Neural progenitor cell (in vitro differentiated cells): ENCODE data around the gene SPACA6. TPM values are rescaled to one million over a fixed set of nuclear protein-coding genes. Genes with fewer than 3 reads are reported as not detected.

Source experiments
- DNase-seq: peaks from one replicate; pipeline ENCODE4 v3.0.0-alpha.2; 2016; ENCODE audit warnings: low spot score
- H2AFZ ChIP-seq: fragments of 200-600 bp; sonication (generic); replicated peaks from 2 replicates; pipeline ENCODE4 v1.6.1; 2016; ENCODE audit warnings: antibody characterized with exemption
- H3F3A ChIP-seq: fragments of 200-600 bp; sonication (generic); 2 replicates; pipeline ENCODE4 v1.6.1; 2016; ENCODE audit warnings: antibody characterized with exemption, low read depth
- H3K27ac ChIP-seq: fragments of 200-600 bp; sonication (generic); 2 replicates; pipeline ENCODE4 v1.5.1; 2016; ENCODE audit warnings: mild to moderate bottlenecking
- H3K27me3 ChIP-seq: fragments of 200-600 bp; sonication (generic); 2 replicates; pipeline ENCODE4 v1.6.1; 2016; ENCODE audit warnings: mild to moderate bottlenecking, moderate library complexity
- H3K36me3 ChIP-seq: fragments of 200-600 bp; sonication (generic); 2 replicates; pipeline ENCODE4 v1.5.1; 2016
- H3K4me1 ChIP-seq: fragments of 200-600 bp; sonication (generic); 2 replicates; pipeline ENCODE4 v1.6.1; 2016; ENCODE audit warnings: mixed run types
- H3K4me2 ChIP-seq: fragments of 200-600 bp; sonication (generic); 2 replicates; pipeline ENCODE4 v1.6.1; 2016
- H3K4me3 ChIP-seq: fragments of 200-600 bp; sonication (generic); 2 replicates; pipeline ENCODE4 v1.5.1; 2016
- H3K79me2 ChIP-seq: fragments of 200-600 bp; sonication (generic); 2 replicates; pipeline ENCODE4 v1.6.1; 2016; ENCODE audit warnings: low read depth
- H3K9ac ChIP-seq: fragments of 200-600 bp; sonication (generic); 2 replicates; pipeline ENCODE4 v1.6.1; 2016
- H3K9me3 ChIP-seq: fragments of 200-600 bp; sonication (generic); 2 replicates; pipeline ENCODE4 v1.5.1; 2016; ENCODE audit warnings: low read depth
- H4K20me1 ChIP-seq: fragments of 200-600 bp; sonication (generic); 2 replicates; pipeline ENCODE4 v1.6.1; 2016; ENCODE audit warnings: low read depth
- H3K27ac Mint-ChIP-seq: 3 replicates; pipeline ENCODE4 v1.8.0; 2021; ENCODE audit warnings: mixed read lengths
- H3K27me3 Mint-ChIP-seq: 2 replicates; pipeline ENCODE4 v1.8.0; 2022; ENCODE audit warnings: low read depth, mild to moderate bottlenecking, inconsistent platforms, moderate library complexity, mixed read lengths; ENCODE audit not compliant: insufficient read depth
- H3K36me3 Mint-ChIP-seq: 3 replicates; pipeline ENCODE4 v1.8.0; 2021; ENCODE audit warnings: mixed read lengths
- H3K4me1 Mint-ChIP-seq: 3 replicates; pipeline ENCODE4 v1.8.0; 2021; ENCODE audit warnings: mixed read lengths
- H3K4me3 Mint-ChIP-seq: 3 replicates; pipeline ENCODE4 v1.8.0; 2021; ENCODE audit warnings: mild to moderate bottlenecking, moderate library complexity, mixed read lengths
- H3K9me3 Mint-ChIP-seq: 3 replicates; pipeline ENCODE4 v1.8.0; 2020; ENCODE audit warnings: mixed read lengths
- EZH2 ChIP-seq: fragments of 200-600 bp; sonication (generic); IDR thresholded peaks from 2 replicates; pipeline ENCODE4 v1.6.1; 2017; ENCODE audit warnings: antibody characterized with exemption, mild to moderate bottlenecking, moderate library complexity
- EZH2phosphoT487 ChIP-seq: fragments of 200-600 bp; sonication (generic); IDR thresholded peaks from 2 replicates; pipeline ENCODE4 v1.6.1; 2017; ENCODE audit warnings: antibody characterized with exemption
- microRNA counts: library from miRNA; unstranded; fragments of <30 nt; microRNA quantifications from one replicate; lab custom pipeline; 2016
- microRNA-seq: library from miRNA; unstranded; fragments of <30 nt; microRNA quantifications from one replicate; pipeline ENCODE4, GENCODE V29; 2016
- small RNA-seq: library from RNA; depleted of rRNA; stranded (forward); fragments of <200 nt; gene quantifications from one replicate; pipeline ENCODE3, GENCODE V24; 2015
- total RNA-seq: library from RNA; depleted of rRNA; stranded (reverse); fragments of >200 nt; gene quantifications from 2 replicates; pipeline ENCODE4 v1.2.3, GENCODE V29; 2015; ENCODE audit warnings: low replicate concordance
- TF ChIP-seq, protein P1 (sequence below): fragments of 200-600 bp; sonication (generic); IDR thresholded peaks from 2 replicates; pipeline ENCODE4 v1.5.1; 2017; ENCODE audit warnings: antibody characterized with exemption, mild to moderate bottlenecking

Gene SPACA6
- total RNA-seq, 1 donor from 2014 or later, result 6.9 TPM

DNA sequence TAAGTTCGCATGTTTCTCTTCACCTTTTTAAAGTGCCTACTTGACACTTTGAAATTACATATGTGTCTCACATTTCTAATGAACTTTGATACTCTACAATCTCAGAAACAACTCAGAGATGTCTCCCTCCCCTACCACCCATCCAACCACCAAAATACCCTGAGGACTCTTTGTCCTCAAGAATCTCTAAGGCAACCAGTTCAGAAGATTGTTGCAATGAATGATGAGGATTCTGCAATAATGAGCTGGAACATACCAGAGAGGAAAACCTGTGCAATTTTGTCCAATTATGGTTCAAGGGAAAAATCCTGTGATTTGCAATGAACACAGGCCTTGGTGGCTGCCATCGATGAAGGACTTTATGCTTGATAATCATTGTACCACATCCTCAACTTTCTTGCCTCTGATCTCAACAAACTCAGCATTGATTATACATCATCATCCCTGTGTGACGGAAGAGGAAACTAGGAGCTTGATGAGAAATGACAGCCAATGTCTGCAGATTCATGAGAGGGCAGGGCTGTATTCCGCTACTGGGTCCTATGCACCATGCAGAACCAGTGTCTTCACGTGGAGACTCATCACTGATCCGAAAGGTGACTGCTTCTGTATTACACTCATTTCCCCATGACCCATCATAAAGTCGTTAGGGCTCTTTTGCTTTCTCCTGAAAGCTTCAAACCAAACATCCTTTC is 57.4 kb downstream of the SPACA6 start:
- H3K36me3 ChIP-seq, result no peaks in the 10 kb centered on the region
- Mint-ChIP-seq H3K36me3 (no peaks in the 10 kb centered on the region), H3K9me3 (peaks cover 21% of the 10 kb centered on the region), H3K4me1 (no peaks in the 10 kb centered on the region), H3K27me3 (peaks cover 2% of the 10 kb centered on the region), H3K4me3 (no peak overlapping the region), H3K27ac (no peak overlapping the region)
- H3K9ac ChIP-seq, result no peak overlapping the region
- no peaks in the 10 kb centered on the region for H4K20me1 ChIP-seq
- TF ChIP-seq EZH2phosphoT487 (no peak), EZH2 (no peak)
- H3F3A ChIP-seq, result no peaks in the 10 kb centered on the region
- H3K79me2 ChIP-seq, result no peaks in the 10 kb centered on the region
- H3K4me3 ChIP-seq, result no peak overlapping the region
- H3K27me3 ChIP-seq, result no peaks in the 10 kb centered on the region
- DNase-seq, result no peak
- H3K9me3 ChIP-seq, result no peaks in the 10 kb centered on the region
- no peak overlapping the region for H3K4me2 ChIP-seq
- H3K4me1 ChIP-seq, result no peaks in the 10 kb centered on the region
- no peak overlapping the region for H3K27ac ChIP-seq
- no peak overlapping the region for H2AFZ ChIP-seq

DNA sequence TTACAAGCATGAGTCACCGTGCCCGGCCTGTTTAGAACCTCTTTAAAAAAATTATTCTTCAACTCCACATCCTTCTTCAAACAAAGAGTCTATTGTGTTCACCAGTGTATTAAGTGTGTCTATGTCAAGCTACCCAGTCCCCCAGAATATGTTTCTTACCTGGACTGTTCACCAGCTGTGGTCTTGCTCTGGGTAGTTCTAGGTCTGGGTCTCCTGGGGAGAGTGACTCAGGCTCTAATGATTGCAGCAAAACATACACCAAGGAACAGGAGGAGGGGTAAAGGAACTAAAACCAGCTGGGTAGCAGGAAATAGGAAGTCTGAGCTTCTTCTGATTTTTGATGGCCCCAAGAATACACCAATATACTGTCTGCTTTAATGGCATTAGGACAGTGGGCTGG is 58.5 kb downstream of the SPACA6 start, which contains the start of gene FPR1:
TSS of gene FPR1 (minus strand) at position 224 of the 400 bp plus-strand sequence. CDS start 4,884 bp downstream, outside the sequence.
- no peaks in the 10 kb centered on the region for H3K4me1 ChIP-seq
- H3K36me3 ChIP-seq, result no peaks in the 10 kb centered on the region
- H3K4me3 ChIP-seq, result no peak within 1 kb of the TSS
- Mint-ChIP-seq H3K4me1 (no peaks in the 10 kb centered on the region), H3K27me3 (peaks cover 2% of the 10 kb centered on the region), H3K9me3 (peaks cover 21% of the 10 kb centered on the region), H3K27ac (no peak within 1 kb of the TSS), H3K4me3 (no peak within 1 kb of the TSS), H3K36me3 (no peaks in the 10 kb centered on the region)
- H3K9ac ChIP-seq, result no peak within 1 kb of the TSS
- TF ChIP-seq EZH2, result no peak
- no peak within 1 kb of the TSS for H3K4me2 ChIP-seq
- H2AFZ ChIP-seq, result no peak within 1 kb of the TSS
- H3K9me3 ChIP-seq, result no peaks in the 10 kb centered on the region
- H3F3A ChIP-seq, result no peaks in the 10 kb centered on the region
- H3K27me3 ChIP-seq, result no peaks in the 10 kb centered on the region
- H4K20me1 ChIP-seq, result no peaks in the 10 kb centered on the region
- H3K27ac ChIP-seq, result no peak within 1 kb of the TSS
- no peak for DNase-seq
- no peaks in the 10 kb centered on the region for H3K79me2 ChIP-seq

DNA sequence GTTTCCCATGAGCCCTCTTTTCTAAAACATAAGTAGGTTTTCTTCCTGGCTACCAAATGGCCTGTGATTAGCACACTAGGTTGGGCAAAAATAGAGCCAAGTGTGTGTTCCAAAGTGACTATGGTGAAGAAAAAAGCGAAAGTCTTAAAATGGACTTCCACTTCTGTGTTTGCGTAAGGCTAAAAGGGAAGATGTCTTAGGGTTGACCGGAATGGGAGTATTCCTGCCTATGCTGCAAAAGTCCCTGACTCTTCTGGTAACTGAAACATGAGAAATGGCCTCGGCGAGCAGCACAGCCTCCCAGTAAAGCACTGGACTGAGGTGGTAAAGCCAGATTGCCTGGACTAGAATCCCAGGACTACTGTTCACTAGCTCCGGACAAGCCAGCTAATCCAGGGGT is 61.0 kb downstream of the SPACA6 start:
- H3K27me3 Mint-ChIP-seq, result peaks cover 2% of the 10 kb centered on the region
- H3K27ac ChIP-seq, result no peak overlapping the region
- no peak overlapping the region for H3K4me3 ChIP-seq
- no peaks in the 10 kb centered on the region for H3K4me1 Mint-ChIP-seq
- no peaks in the 10 kb centered on the region for H3K27me3 ChIP-seq
- no peaks in the 10 kb centered on the region for H3K79me2 ChIP-seq
- no peak overlapping the region for H3K9ac ChIP-seq
- peaks cover 11% of the 10 kb centered on the region for H3K9me3 Mint-ChIP-seq
- H3K9me3 ChIP-seq, result no peaks in the 10 kb centered on the region
- no peaks in the 10 kb centered on the region for H3K36me3 Mint-ChIP-seq
- no peak overlapping the region for H3K4me3 Mint-ChIP-seq
- no peak for TF ChIP-seq EZH2phosphoT487
- no peak for DNase-seq
- no peaks in the 10 kb centered on the region for H3F3A ChIP-seq
- no peak overlapping the region for H2AFZ ChIP-seq
- H3K27ac Mint-ChIP-seq, result no peak overlapping the region
- no peaks in the 10 kb centered on the region for H3K36me3 ChIP-seq
- no peak overlapping the region for H3K4me2 ChIP-seq
- H3K4me1 ChIP-seq, result no peaks in the 10 kb centered on the region
- no peaks in the 10 kb centered on the region for H4K20me1 ChIP-seq

DNA sequence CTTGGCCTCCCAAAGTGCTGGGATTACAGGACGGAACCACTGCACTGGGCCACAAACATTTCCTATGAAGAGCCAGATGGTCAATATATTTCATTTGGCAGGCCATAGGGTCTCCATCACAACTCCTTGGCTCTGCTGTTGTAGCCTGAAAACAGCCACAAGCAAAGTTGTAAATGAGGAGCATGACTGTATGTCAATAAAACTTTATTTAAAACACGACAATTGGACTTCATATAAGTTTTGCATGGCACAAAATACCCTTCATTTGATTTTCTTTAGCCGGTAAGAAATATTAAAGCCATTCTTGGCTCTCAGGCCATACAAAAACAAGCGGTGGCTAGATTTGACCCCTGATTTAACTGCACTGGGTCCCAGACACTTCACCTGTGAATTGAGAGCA is 61.6 kb downstream of the SPACA6 start:
- no peaks in the 10 kb centered on the region for H3K4me1 ChIP-seq
- no peaks in the 10 kb centered on the region for H3K27me3 ChIP-seq
- no peak overlapping the region for H3K27ac ChIP-seq
- Mint-ChIP-seq H3K9me3 (peaks cover 8% of the 10 kb centered on the region), H3K27ac (no peak overlapping the region), H3K27me3 (peaks cover 2% of the 10 kb centered on the region), H3K36me3 (no peaks in the 10 kb centered on the region), H3K4me1 (no peaks in the 10 kb centered on the region), H3K4me3 (no peak overlapping the region)
- H3K9ac ChIP-seq, result no peak overlapping the region
- H3K9me3 ChIP-seq, result no peaks in the 10 kb centered on the region
- no peaks in the 10 kb centered on the region for H3F3A ChIP-seq
- H3K4me3 ChIP-seq, result no peak overlapping the region
- no peak overlapping the region for H3K4me2 ChIP-seq
- H2AFZ ChIP-seq, result no peak overlapping the region
- DNase-seq, result no peak
- H3K36me3 ChIP-seq, result no peaks in the 10 kb centered on the region
- TF ChIP-seq, protein P1, sequence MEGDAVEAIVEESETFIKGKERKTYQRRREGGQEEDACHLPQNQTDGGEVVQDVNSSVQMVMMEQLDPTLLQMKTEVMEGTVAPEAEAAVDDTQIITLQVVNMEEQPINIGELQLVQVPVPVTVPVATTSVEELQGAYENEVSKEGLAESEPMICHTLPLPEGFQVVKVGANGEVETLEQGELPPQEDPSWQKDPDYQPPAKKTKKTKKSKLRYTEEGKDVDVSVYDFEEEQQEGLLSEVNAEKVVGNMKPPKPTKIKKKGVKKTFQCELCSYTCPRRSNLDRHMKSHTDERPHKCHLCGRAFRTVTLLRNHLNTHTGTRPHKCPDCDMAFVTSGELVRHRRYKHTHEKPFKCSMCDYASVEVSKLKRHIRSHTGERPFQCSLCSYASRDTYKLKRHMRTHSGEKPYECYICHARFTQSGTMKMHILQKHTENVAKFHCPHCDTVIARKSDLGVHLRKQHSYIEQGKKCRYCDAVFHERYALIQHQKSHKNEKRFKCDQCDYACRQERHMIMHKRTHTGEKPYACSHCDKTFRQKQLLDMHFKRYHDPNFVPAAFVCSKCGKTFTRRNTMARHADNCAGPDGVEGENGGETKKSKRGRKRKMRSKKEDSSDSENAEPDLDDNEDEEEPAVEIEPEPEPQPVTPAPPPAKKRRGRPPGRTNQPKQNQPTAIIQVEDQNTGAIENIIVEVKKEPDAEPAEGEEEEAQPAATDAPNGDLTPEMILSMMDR, result no peak
- TF ChIP-seq EZH2, result no peak
- no peak for TF ChIP-seq EZH2phosphoT487
- no peaks in the 10 kb centered on the region for H4K20me1 ChIP-seq
- no peaks in the 10 kb centered on the region for H3K79me2 ChIP-seq

MicroRNAs encoded within 50 kb of the gene (microRNA counts, 767-probe panel; counts per million panel counts)
- microRNA hsa-let-7e-5p (lab: Ali Mortazavi, UCI) (460 counts per million, percentile 90 among the panel's probes with 10 or more counts), microRNA hsa-miR-125a-3p (lab: Ali Mortazavi, UCI) (460 counts per million, percentile 90 among the panel's probes with 10 or more counts), microRNA hsa-miR-125a-5p (lab: Ali Mortazavi, UCI) (10,229 counts per million, percentile 97 among the panel's probes with 10 or more counts), microRNA hsa-miR-99b-5p (lab: Ali Mortazavi, UCI) (8,723 counts per million, percentile 95 among the panel's probes with 10 or more counts)

Small RNA genes within 50 kb of the gene (microRNA-seq; reads per million reads assigned to microRNA genes)
- gene MIR125A (316 reads per million, percentile 87 among the genes with 10 or more reads in this experiment), gene MIR99B (958 reads per million, percentile 94 among the genes with 10 or more reads in this experiment), gene MIRLET7E (21.2 reads per million, percentile 54 among the genes with 10 or more reads in this experiment)

Small RNA genes within 50 kb of the gene (small RNA-seq; reads per million reads assigned to genes)
- not detected for gene AC018755.2
- not detected for gene MIR125A
- not detected for gene MIR99B
- not detected for gene MIRLET7E

Other genes starting within 250 kb of the SPACA6 start
- not detected in 2 replicates for gene SIGLEC8, start 234.9 kb upstream of the SPACA6 start, total RNA-seq
- gene CEACAM18, start 214.8 kb upstream of the SPACA6 start, total RNA-seq, result not detected in 2 replicates
- gene SIGLEC12, start 191.5 kb upstream of the SPACA6 start, total RNA-seq, result not detected in 2 replicates
- not detected in 2 replicates for gene SIGLEC6, start 161.7 kb upstream of the SPACA6 start, total RNA-seq
- 5.0 and 8.1 TPM in 2 replicates for gene ZNF175, start 122.0 kb upstream of the SPACA6 start, total RNA-seq
- not detected in 2 replicates for gene SIGLEC5, start 62.9 kb upstream of the SPACA6 start, total RNA-seq
- not detected in 2 replicates for gene SIGLEC14, start 46.5 kb upstream of the SPACA6 start, total RNA-seq
- gene HAS1, start 30.7 kb downstream of the SPACA6 start, total RNA-seq, result 0.37 and 0.69 TPM in 2 replicates
- gene FPR1, start 58.5 kb downstream of the SPACA6 start, total RNA-seq, result not detected in 2 replicates
- gene FPR2, start 67.8 kb downstream of the SPACA6 start, total RNA-seq, result not detected in 2 replicates
- gene FPR3, start 101.8 kb downstream of the SPACA6 start, total RNA-seq, result not detected in 2 replicates
- 45.1 and 47.7 TPM in 2 replicates for gene ZNF577, start 194.6 kb downstream of the SPACA6 start, total RNA-seq
- 32.7 and 49.6 TPM in 2 replicates for gene ZNF649, start 211.7 kb downstream of the SPACA6 start, total RNA-seq
- 10.4 and 11.7 TPM in 2 replicates for gene ZNF613, start 234.1 kb downstream of the SPACA6 start, total RNA-seq